Natural killer cell (primary cell): Measurements from ENCODE around the gene CLASP1. TPM values are rescaled to one million over a fixed set of nuclear protein-coding genes. Genes with fewer than 3 reads are reported as not detected.
A peak's percentile ranks its signal among the peaks of the same experiment; 100 is the strongest.

Experiments
- ATAC-seq, 3 donors: fragments of 150-1000 bp in 2 of 3; fragments of 200-7000 bp in 1 of 3; cut with Tn5 transposase; 1 replicate in 1 of 3; 2 replicates in 2 of 3; pipeline ENCODE4 v1.10.0; 2021; ENCODE audit warnings: mild to moderate bottlenecking in 2 of 3, moderate library complexity in 2 of 3
- DNase-seq, 2 donors: peaks; one replicate each; pipeline versions ENCODE4 v3.0.0 to v3.0.0-alpha.2; 2013 to 2021; ENCODE audit warnings: mixed read lengths in 1 of 2
- H3K27ac ChIP-seq: one replicate; pipeline ENCODE4 v1.5.1; 2013; ENCODE audit warnings: mild to moderate bottlenecking, low read length
- H3K27me3 ChIP-seq: one replicate; pipeline ENCODE4 v1.6.1; 2013; ENCODE audit warnings: low read length; ENCODE audit not compliant: control insufficient read depth, insufficient read depth
- H3K36me3 ChIP-seq: one replicate; pipeline ENCODE4 v1.6.1; 2013; ENCODE audit warnings: low read length; ENCODE audit not compliant: control insufficient read depth, insufficient read depth
- H3K4me1 ChIP-seq: one replicate; pipeline ENCODE4 v1.6.1; 2013; ENCODE audit warnings: low read length; ENCODE audit not compliant: control insufficient read depth, insufficient read depth
- H3K4me3 ChIP-seq: one replicate; pipeline ENCODE4 v1.5.1; 2013; ENCODE audit warnings: low read length
- H3K9me3 ChIP-seq: one replicate; pipeline ENCODE4 v1.6.1; 2013; ENCODE audit warnings: low read length; ENCODE audit not compliant: control insufficient read depth, insufficient read depth
- H3K27ac Mint-ChIP-seq, 2 donors: one replicate each; pipeline ENCODE4 v1.8.0; 2022; ENCODE audit warnings: mild to moderate bottlenecking in 2 of 2, mixed read lengths in 2 of 2, moderate library complexity in 1 of 2
- H3K27me3 Mint-ChIP-seq, 2 donors: one replicate each; pipeline ENCODE4 v1.8.0; 2022; ENCODE audit warnings: low read depth in 2 of 2, mixed read lengths in 2 of 2
- H3K36me3 Mint-ChIP-seq: one replicate; pipeline ENCODE4 v1.8.0; 2022; ENCODE audit warnings: mixed read lengths
- H3K4me1 Mint-ChIP-seq, 2 donors: one replicate each; pipeline ENCODE4 v1.8.0; 2022; ENCODE audit warnings: mixed read lengths in 2 of 2
- H3K4me3 Mint-ChIP-seq: one replicate; pipeline ENCODE4 v1.8.0; 2022; ENCODE audit warnings: mild to moderate bottlenecking, moderate library complexity, mixed read lengths
- H3K9me3 Mint-ChIP-seq, 2 donors: one replicate each; pipeline ENCODE4 v1.8.0; 2022; ENCODE audit warnings: mixed read lengths in 2 of 2
- CTCF ChIP-seq: fragments of 200-600 bp; IDR thresholded peaks from one replicate; pipeline ENCODE4 v1.8.0; 2022; ENCODE audit warnings: antibody characterized with exemption
- WGBS: methylation state at CpG from one replicate; pipeline ENCODE4 v1.1.7; 2013; ENCODE audit warnings: missing lambda C conversion rate; ENCODE audit not compliant: insufficient coverage; 5-methylcytosine and 5-hydroxymethylcytosine counted together
- intact Hi-C: fragments of 100-400 bp; cut with micrococcal nuclease; formaldehyde crosslinking; loops from one replicate; pipeline ENCODE4 v1.14.2; 2022
- total RNA-seq, 4 donors: library from RNA; stranded (reverse); fragments of 120-200 nt in 1 of 4; gene quantifications; one replicate each; pipeline versions ENCODE4 v1.2.3 to v1.2.4, GENCODE V29; 2013 to 2022

CLASP1 gene
- total RNA-seq, 3 donors from 2014 or later (not counting 1 experiment from before 2014, with no cell fraction given) = 125 to 142 (median 127) TPM

- Histone ChIP-seq H3K27ac (no peak overlapping the region), H3K9me3 (no peaks in the 10 kb centered on the region), H3K36me3 (no peaks in the 10 kb centered on the region), H3K4me3 (no peak overlapping the region), H3K27me3 (no peaks in the 10 kb centered on the region), H3K4me1 (peaks cover 20% of the 10 kb centered on the region)
- H3K9me3 Mint-ChIP-seq = no peaks in the 10 kb centered on the region
- 92% methylated on average over 2 of the region's 3 CpGs for WGBS
- peaks cover 21 to 47% of the 10 kb centered on the region in 2 donors for H3K4me1 Mint-ChIP-seq
- H3K36me3 Mint-ChIP-seq = no peaks in the 10 kb centered on the region
- ATAC-seq (no peak), DNase-seq (no peak)
- H3K4me3 Mint-ChIP-seq = peak overlapping the region; percentile 62
- H3K27ac Mint-ChIP-seq = peak overlapping the region in 1 of 2 donors; percentile 81
- intact Hi-C loops = no loop called here
- TF ChIP-seq CTCF = no peak
- no peaks in the 10 kb centered on the region for H3K27me3 Mint-ChIP-seq
Measured at GRCh38 chr2:121490584-121491133, 158.6 kb downstream of the CLASP1 start.

GRCh38 chr2:121489911-121490583 lies 159.2 kb downstream of the CLASP1 start:
- Mint-ChIP-seq H3K27ac (peak overlapping the region in 1 of 2 donors; percentile 81), H3K27me3 (no peaks in the 10 kb centered on the region), H3K4me3 (peak overlapping the region; percentile 62), H3K9me3 (no peaks in the 10 kb centered on the region), H3K36me3 (no peaks in the 10 kb centered on the region), H3K4me1 (peaks cover 23 to 50% of the 10 kb centered on the region in 2 donors)
- Histone ChIP-seq H3K4me3 (peak overlapping the region; percentile 21), H3K36me3 (no peaks in the 10 kb centered on the region), H3K4me1 (peaks cover 26% of the 10 kb centered on the region), H3K9me3 (no peaks in the 10 kb centered on the region), H3K27me3 (no peaks in the 10 kb centered on the region), H3K27ac (no peak overlapping the region)
- 100% methylated on average over 1 of the region's 2 CpGs for WGBS
- TF ChIP-seq CTCF = no peak
- ATAC-seq = peak in 2 of 3 donors; percentile 34 to 48
- DNase-seq = no peak
- intact Hi-C loops = loop anchor here (5.0 kb wide), 1 partner anchor 37 kb away; no protein-coding TSS in a partner anchor

GRCh38 chr2:121489284-121489683 lies 160.0 kb downstream of the CLASP1 start:
- H3K4me3 ChIP-seq = peak overlapping the region; percentile 21
- peak in 1 of 2 donors; percentile 7 for DNase-seq
- H3K27ac Mint-ChIP-seq = peak overlapping the region in 1 of 2 donors; percentile 81
- 60% methylated on average over 1 of the region's 1 CpG for WGBS
- H3K4me1 Mint-ChIP-seq = peaks cover 30 to 57% of the 10 kb centered on the region in 2 donors
- no peaks in the 10 kb centered on the region for H3K9me3 ChIP-seq
- intact Hi-C loops = loop anchor here (5.0 kb wide), 1 partner anchor 38 kb away; no protein-coding TSS in a partner anchor
- H3K9me3 Mint-ChIP-seq = no peaks in the 10 kb centered on the region
- H3K27me3 ChIP-seq = no peaks in the 10 kb centered on the region
- peak; percentile 59 to 74 (median 74) for ATAC-seq
- no peaks in the 10 kb centered on the region for H3K27me3 Mint-ChIP-seq
- peaks cover 28% of the 10 kb centered on the region for H3K4me1 ChIP-seq
- no peaks in the 10 kb centered on the region for H3K36me3 ChIP-seq
- H3K4me3 Mint-ChIP-seq = peak overlapping the region; percentile 62
- no peak for TF ChIP-seq CTCF
- no peaks in the 10 kb centered on the region for H3K36me3 Mint-ChIP-seq
- no peak overlapping the region for H3K27ac ChIP-seq
